Kidney glomerular epithelial cell (primary cell): ENCODE measurements around the gene SNUPN.

Experiments used
- DNase-seq: peaks from one replicate; lab custom pipeline; 2025; lab: John Stamatoyannopoulos, UW

Gene SNUPN

GRCh38 chr15:75625542-75626347 is at the start of gene SNUPN:
Gene SNUPN (minus strand): TSS chr15:75625725. CDS start chr15:75621051, 4,674 bp downstream.
- DNase-seq: peak; percentile 77

- no peak for DNase-seq
These were observed 48.8 kb upstream of the SNUPN start for GRCh38 chr15:75674366-75674765.

- peak; percentile 30 for DNase-seq
These were observed 48.1 kb upstream of the SNUPN start for GRCh38 chr15:75673426-75674235.

GRCh38 chr15:75672646-75673425 is 47.3 kb upstream of the SNUPN start:
- DNase-seq: peak; percentile 52

GRCh38 chr15:75671730-75672602 is 46.4 kb upstream of the SNUPN start:
- no peak for DNase-seq

GRCh38 chr15:75669879-75670212 is 44.3 kb upstream of the SNUPN start:
- DNase-seq: no peak

- DNase-seq: peak; percentile 22
These were observed 43.8 kb upstream of the SNUPN start for GRCh38 chr15:75669191-75669878.

GRCh38 chr15:75666823-75667501 is 41.4 kb upstream of the SNUPN start:
- DNase-seq: peak; percentile 38

- no peak for DNase-seq
These were observed 38.5 kb upstream of the SNUPN start for GRCh38 chr15:75663931-75664421.

GRCh38 chr15:75662823-75663519 is 37.4 kb upstream of the SNUPN start:
- no peak for DNase-seq

- DNase-seq: no peak
These were observed 36.2 kb upstream of the SNUPN start for GRCh38 chr15:75661756-75662140.

- peak; percentile 82 for DNase-seq
These were observed 35.7 kb upstream of the SNUPN start for GRCh38 chr15:75661100-75661755.

GRCh38 chr15:75659928-75660645 is 34.6 kb upstream of the SNUPN start:
- DNase-seq: no peak

GRCh38 chr15:75659141-75659771 is 33.7 kb upstream of the SNUPN start:
- no peak for DNase-seq

- no peak for DNase-seq
These were observed 31.3 kb upstream of the SNUPN start for GRCh38 chr15:75656813-75657212.

- DNase-seq: no peak
These were observed 30.8 kb upstream of the SNUPN start for GRCh38 chr15:75656331-75656730.

- no peak for DNase-seq
These were observed 30.4 kb upstream of the SNUPN start for GRCh38 chr15:75655931-75656330.
